Measurements from ENCODE around the gene SLC49A4. TPM values are rescaled to one million over a fixed set of nuclear protein-coding genes. Genes with fewer than 3 reads are reported as not detected.

The SLC49A4 gene
- total RNA-seq, 6 donors from 2014 or later, result 13.9 to 22.8 (median 20.7) TPM

GRCh38 chr3:122913539-122914100 lies 118.8 kb downstream of the SLC49A4 start:
- H3K36me3 ChIP-seq, result no peaks in the 10 kb centered on the region
- DNase-seq (peak in 1 of 2 donors; percentile 71), ATAC-seq (ENCODE audit: low FRiP score in 2 of 2) (no peak)
- peak overlapping the region in 2 of 4 donors; percentile 14 to 18 for H3K4me3 ChIP-seq
- TF ChIP-seq CTCF (IDR thresholded peaks at IDR 0.05) (no peak), POLR2A (IDR thresholded peaks at IDR 0.05) (no peak), POLR2AphosphoS5 (IDR thresholded peaks at IDR 0.05) (no peak)
- H3K4me1 ChIP-seq, result peaks cover 0 to 10% (median 0%) of the 10 kb centered on the region in 4 donors
- no peak overlapping the region for H3K27ac ChIP-seq
- WGBS, 2 donors, result 76 to 92% methylated on average over 16 to 33 of the region's 33 CpGs
- peaks cover 0 to 11% (median 4%) of the 10 kb centered on the region in 4 donors for H3K27me3 ChIP-seq
- H3K9me3 ChIP-seq, result no peaks in the 10 kb centered on the region

- Histone ChIP-seq H3K27me3 (peaks cover 0 to 11% (median 4%) of the 10 kb centered on the region in 4 donors), H3K27ac (no peak overlapping the region), H3K4me3 (no peak overlapping the region), H3K36me3 (no peaks in the 10 kb centered on the region), H3K9me3 (no peaks in the 10 kb centered on the region), H3K4me1 (peaks cover 0 to 10% (median 0%) of the 10 kb centered on the region in 4 donors)
- DNase-seq (peak in 1 of 2 donors; percentile 55), ATAC-seq (ENCODE audit: low FRiP score in 2 of 2) (no peak)
- WGBS, 2 donors, result 87 to 92% methylated on average over 9 to 17 of the region's 17 CpGs
- TF ChIP-seq EP300 (IDR thresholded peaks at IDR 0.05) (no peak), POLR2AphosphoS5 (IDR thresholded peaks at IDR 0.05) (no peak), POLR2A (IDR thresholded peaks at IDR 0.05) (no peak), CTCF (IDR thresholded peaks at IDR 0.05) (no peak)
These were observed 120.6 kb downstream of the SLC49A4 start for GRCh38 chr3:122915300-122916055.

GRCh38 chr3:122916084-122916483 lies 121.2 kb downstream of the SLC49A4 start:
- H3K4me3 ChIP-seq, result no peak overlapping the region
- no peak for ATAC-seq (ENCODE audit: low FRiP score in 2 of 2)
- no peaks in the 10 kb centered on the region for H3K36me3 ChIP-seq
- H3K27ac ChIP-seq, result no peak overlapping the region
- WGBS, 2 donors, result 68 to 71% methylated on average over 4 of the region's 4 CpGs
- no peaks in the 10 kb centered on the region for H3K9me3 ChIP-seq
- H3K4me1 ChIP-seq, result peaks cover 0 to 10% (median 0%) of the 10 kb centered on the region in 4 donors
- H3K27me3 ChIP-seq, result peaks cover 0 to 11% (median 4%) of the 10 kb centered on the region in 4 donors
- TF ChIP-seq POLR2A (IDR thresholded peaks at IDR 0.05) (no peak), CTCF (IDR thresholded peaks at IDR 0.05) (no peak), POLR2AphosphoS5 (IDR thresholded peaks at IDR 0.05) (no peak), EP300 (IDR thresholded peaks at IDR 0.05) (no peak)
- no peak for DNase-seq

GRCh38 chr3:122916580-122916979 lies 121.7 kb downstream of the SLC49A4 start:
- Histone ChIP-seq H3K36me3 (no peaks in the 10 kb centered on the region), H3K4me1 (peaks cover 0 to 11% (median 0%) of the 10 kb centered on the region in 4 donors), H3K4me3 (no peak overlapping the region), H3K27ac (no peak overlapping the region), H3K9me3 (no peaks in the 10 kb centered on the region), H3K27me3 (peaks cover 0 to 11% (median 4%) of the 10 kb centered on the region in 4 donors)
- TF ChIP-seq EP300 (IDR thresholded peaks at IDR 0.05), result no peak
- TF ChIP-seq POLR2A (IDR thresholded peaks at IDR 0.05), result no peak
- TF ChIP-seq CTCF (IDR thresholded peaks at IDR 0.05), result no peak
- no peak for TF ChIP-seq POLR2AphosphoS5 (IDR thresholded peaks at IDR 0.05)
- ATAC-seq (ENCODE audit: low FRiP score in 2 of 2), result no peak
- WGBS, 2 donors, result 88% methylated on average over 6 of the region's 6 CpGs
- no peak for DNase-seq

Data from upper lobe of left lung (tissue), 6 donors.